ENCODE measurements around the gene ZHX3.

GRCh38 chr20:41339957-41340326 is 22.4 kb upstream of the ZHX3 start:
- TF ChIP-seq CTCF (IDR thresholded peaks at IDR 0.05; ENCODE audit: low read depth, low read length, poor library complexity, severe bottlenecking) (peak; percentile 98), EZH2phosphoT487 (IDR thresholded peaks at IDR 0.05; ENCODE audit: borderline replicate concordance, low read length) (no peak)

All from DOHH2 (cell line).